Keratinocyte (primary cell): ENCODE measurements around the gene GNG5.

Source experiments
- EZH2 ChIP-seq: IDR thresholded peaks from one replicate; pipeline ENCODE4 v1.6.1; 2012; ENCODE audit warnings: inconsistent platforms, mild to moderate bottlenecking, low read length, moderate library complexity
- TF ChIP-seq, protein P1 (sequence below), 3 experiments: IDR thresholded peaks in 1 of 3; conservative IDR thresholded peaks in 1 of 3; optimal IDR thresholded peaks in 1 of 3; 2 replicates in 2 of 3; 3 replicates in 1 of 3; pipeline versions ENCODE3 to v1.5.1; 2011; ENCODE audit warnings: low read length in 3 of 3, mild to moderate bottlenecking in 3 of 3, moderate library complexity in 2 of 3, control low read depth in 1 of 3, inconsistent platforms in 1 of 3; ENCODE audit not compliant: insufficient read depth in 2 of 3; ENCODE audit errors: extremely low read depth in 1 of 3

DNA sequence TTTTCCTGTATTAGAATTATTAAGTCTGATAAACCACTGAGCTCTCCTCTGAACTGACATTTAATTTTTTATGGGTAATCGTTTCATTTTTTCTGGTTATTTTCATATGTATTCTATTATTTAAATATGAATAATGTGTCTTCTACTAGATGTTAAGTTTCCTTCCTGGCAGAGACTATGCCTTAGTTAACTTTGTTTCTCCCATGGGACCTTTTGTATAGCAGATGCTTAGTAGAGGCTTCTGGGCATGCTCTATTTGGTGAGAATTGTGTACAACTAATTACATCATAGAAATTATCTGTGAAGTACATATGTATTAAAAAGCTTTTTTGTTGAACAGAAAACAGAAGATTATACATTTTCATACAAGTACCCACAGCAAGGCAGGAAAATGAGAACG lies 44.4 kb upstream of the GNG5 start:
- TF ChIP-seq, protein P1, sequence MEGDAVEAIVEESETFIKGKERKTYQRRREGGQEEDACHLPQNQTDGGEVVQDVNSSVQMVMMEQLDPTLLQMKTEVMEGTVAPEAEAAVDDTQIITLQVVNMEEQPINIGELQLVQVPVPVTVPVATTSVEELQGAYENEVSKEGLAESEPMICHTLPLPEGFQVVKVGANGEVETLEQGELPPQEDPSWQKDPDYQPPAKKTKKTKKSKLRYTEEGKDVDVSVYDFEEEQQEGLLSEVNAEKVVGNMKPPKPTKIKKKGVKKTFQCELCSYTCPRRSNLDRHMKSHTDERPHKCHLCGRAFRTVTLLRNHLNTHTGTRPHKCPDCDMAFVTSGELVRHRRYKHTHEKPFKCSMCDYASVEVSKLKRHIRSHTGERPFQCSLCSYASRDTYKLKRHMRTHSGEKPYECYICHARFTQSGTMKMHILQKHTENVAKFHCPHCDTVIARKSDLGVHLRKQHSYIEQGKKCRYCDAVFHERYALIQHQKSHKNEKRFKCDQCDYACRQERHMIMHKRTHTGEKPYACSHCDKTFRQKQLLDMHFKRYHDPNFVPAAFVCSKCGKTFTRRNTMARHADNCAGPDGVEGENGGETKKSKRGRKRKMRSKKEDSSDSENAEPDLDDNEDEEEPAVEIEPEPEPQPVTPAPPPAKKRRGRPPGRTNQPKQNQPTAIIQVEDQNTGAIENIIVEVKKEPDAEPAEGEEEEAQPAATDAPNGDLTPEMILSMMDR (optimal IDR thresholded peaks at IDR 0.05 in 1 of 3, IDR thresholded peaks at IDR 0.05 in 1 of 3, conservative IDR thresholded peaks at IDR 0.05 in 1 of 3; ENCODE audit: extremely low read depth in 1 of 3, insufficient read depth in 2 of 3, low read length in 3 of 3) = no peak
- no peak for TF ChIP-seq EZH2
